Lower leg skin (tissue), 4 donors: Measurements from ENCODE around the gene ZBTB7C. TPM values are rescaled to one million over a fixed set of nuclear protein-coding genes. Genes with fewer than 3 reads are reported as not detected.
A peak's percentile ranks its signal among the peaks of the same experiment; 100 is the strongest.

ENCODE experiments used
- DNase-seq, 2 donors: peaks; one replicate each; pipeline ENCODE4 v3.0.0-alpha.2; 2019; ENCODE audit warnings: low spot score in 2 of 2
- H3K4me3 ChIP-seq: fragments of 200-600 bp; sonication (generic); 2 replicates; pipeline ENCODE4 v1.5.1; 2017; ENCODE audit warnings: mild to moderate bottlenecking, low read depth; ENCODE audit not compliant: poor library complexity, severe bottlenecking
- POLR2A ChIP-seq, 2 donors: fragments of 450-650 bp; IDR thresholded peaks; one replicate each; pipeline ENCODE4 v1.6.1; 2016 to 2017; ENCODE audit warnings: antibody characterized with exemption in 2 of 2, mild to moderate bottlenecking in 1 of 2, moderate library complexity in 1 of 2
- WGBS, 2 donors: methylation state at CpG; one replicate each; pipeline ENCODE4 v1.1.5; 2018; 5-methylcytosine and 5-hydroxymethylcytosine counted together
- intact Hi-C: fragments of 100-400 bp; cut with DNase I; formaldehyde crosslinking; loops from one replicate; pipeline ENCODE4 v1.15.0; 2023; ENCODE audit warnings: low total_unique reads
- total RNA-seq, 4 donors: library from RNA; depleted of rRNA; stranded (reverse); fragments of >200 nt; gene quantifications; one replicate each; pipeline ENCODE4 v1.1.0, GENCODE V29; 2016
- TF ChIP-seq, protein P1 (sequence below), 3 donors: fragments of 450-650 bp; IDR thresholded peaks; one replicate each; pipeline ENCODE4 v1.5.1; 2016; ENCODE audit warnings: antibody characterized with exemption in 3 of 3, mild to moderate bottlenecking in 3 of 3, moderate library complexity in 2 of 3

The ZBTB7C gene
- total RNA-seq, 4 donors from 2014 or later = 44.2 to 59.7 (median 50.7) TPM

DNA sequence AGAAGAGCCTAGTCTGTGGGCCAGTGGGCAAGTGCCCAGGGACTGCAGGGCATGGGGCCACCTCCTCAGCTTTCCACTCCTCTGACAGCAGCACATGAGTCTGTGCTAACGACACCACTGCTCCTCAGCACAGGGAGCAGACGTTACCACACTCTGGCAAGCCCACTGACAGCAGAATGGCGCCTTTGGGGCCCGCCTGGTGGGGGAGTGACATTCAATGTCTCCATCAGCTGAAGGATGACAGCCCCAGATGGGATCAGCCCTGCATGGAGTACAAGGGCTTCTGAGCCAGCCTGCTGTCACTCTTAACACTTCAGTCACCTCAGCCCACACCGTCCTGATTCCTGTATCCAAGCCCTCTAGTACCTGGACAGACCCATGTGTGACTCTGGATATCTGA, 329.3 kb downstream of the ZBTB7C start:
- TF ChIP-seq POLR2A (IDR thresholded peaks at IDR 0.05) = no peak
- TF ChIP-seq, protein P1, sequence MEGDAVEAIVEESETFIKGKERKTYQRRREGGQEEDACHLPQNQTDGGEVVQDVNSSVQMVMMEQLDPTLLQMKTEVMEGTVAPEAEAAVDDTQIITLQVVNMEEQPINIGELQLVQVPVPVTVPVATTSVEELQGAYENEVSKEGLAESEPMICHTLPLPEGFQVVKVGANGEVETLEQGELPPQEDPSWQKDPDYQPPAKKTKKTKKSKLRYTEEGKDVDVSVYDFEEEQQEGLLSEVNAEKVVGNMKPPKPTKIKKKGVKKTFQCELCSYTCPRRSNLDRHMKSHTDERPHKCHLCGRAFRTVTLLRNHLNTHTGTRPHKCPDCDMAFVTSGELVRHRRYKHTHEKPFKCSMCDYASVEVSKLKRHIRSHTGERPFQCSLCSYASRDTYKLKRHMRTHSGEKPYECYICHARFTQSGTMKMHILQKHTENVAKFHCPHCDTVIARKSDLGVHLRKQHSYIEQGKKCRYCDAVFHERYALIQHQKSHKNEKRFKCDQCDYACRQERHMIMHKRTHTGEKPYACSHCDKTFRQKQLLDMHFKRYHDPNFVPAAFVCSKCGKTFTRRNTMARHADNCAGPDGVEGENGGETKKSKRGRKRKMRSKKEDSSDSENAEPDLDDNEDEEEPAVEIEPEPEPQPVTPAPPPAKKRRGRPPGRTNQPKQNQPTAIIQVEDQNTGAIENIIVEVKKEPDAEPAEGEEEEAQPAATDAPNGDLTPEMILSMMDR (IDR thresholded peaks at IDR 0.05) = no peak
- peak in 1 of 2 donors; percentile 78 for DNase-seq
- WGBS, 2 donors = 82 to 84% methylated on average over 5 of the region's 5 CpGs
- no peak overlapping the region for H3K4me3 ChIP-seq
- intact Hi-C loops = loop anchor here (10.0 kb wide), 1 partner anchor 55 kb away; no protein-coding TSS in a partner anchor

DNA sequence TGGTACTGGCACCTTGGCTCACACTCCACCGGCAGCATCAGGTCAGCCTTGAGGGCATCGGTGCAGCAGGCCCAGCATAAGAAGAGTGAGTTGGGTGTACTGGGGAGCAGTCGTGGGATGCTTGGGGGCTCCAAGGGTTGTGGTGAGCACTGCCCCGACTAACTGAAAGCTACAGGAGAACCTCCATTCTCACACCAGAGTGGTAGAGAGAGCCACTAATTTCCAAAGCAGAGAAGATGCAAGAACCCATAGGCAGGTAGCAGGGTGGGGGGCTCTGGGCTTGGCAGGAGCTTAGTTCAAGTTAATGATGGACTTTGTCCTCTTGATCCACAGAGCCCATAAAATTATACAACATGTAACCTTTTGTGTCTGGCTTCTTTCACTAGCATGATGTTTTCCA, 330.7 kb downstream of the ZBTB7C start:
- WGBS, 2 donors = 93 to 100% methylated on average over 4 of the region's 4 CpGs
- TF ChIP-seq, protein P1 (IDR thresholded peaks at IDR 0.05) = no peak
- TF ChIP-seq POLR2A (IDR thresholded peaks at IDR 0.05) = no peak
- no peak overlapping the region for H3K4me3 ChIP-seq
- intact Hi-C loops = loop anchor here (10.0 kb wide), 1 partner anchor 56 kb away; no protein-coding TSS in a partner anchor
- peak in 1 of 2 donors; percentile 60 for DNase-seq

DNA sequence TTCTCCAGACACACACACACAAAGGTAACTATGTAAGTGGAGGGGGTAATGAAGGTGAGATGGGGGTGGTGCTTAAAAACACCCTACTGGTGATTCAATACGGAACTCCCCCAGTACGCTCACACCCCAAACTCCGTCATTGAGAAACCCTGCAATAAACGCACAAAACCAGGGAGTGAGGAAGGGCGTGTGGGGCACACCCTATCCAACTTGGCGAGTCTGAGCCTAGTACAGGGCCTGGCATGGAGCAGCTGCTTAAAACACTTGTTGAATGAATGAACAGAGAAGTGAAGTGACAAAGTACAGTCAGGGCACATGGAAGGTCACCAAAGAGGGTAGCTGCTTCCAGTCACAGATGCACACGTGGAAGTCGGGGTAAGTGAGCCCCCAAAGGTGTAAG, 331.9 kb downstream of the ZBTB7C start:
- TF ChIP-seq, protein P1 (IDR thresholded peaks at IDR 0.05) = no peak
- no peak for TF ChIP-seq POLR2A (IDR thresholded peaks at IDR 0.05)
- intact Hi-C loops = loop anchor here (10.0 kb wide), 1 partner anchor 58 kb away; no protein-coding TSS in a partner anchor
- no peak overlapping the region for H3K4me3 ChIP-seq
- DNase-seq = no peak
- WGBS, 2 donors = 55 to 63% methylated on average over 8 of the region's 8 CpGs

DNA sequence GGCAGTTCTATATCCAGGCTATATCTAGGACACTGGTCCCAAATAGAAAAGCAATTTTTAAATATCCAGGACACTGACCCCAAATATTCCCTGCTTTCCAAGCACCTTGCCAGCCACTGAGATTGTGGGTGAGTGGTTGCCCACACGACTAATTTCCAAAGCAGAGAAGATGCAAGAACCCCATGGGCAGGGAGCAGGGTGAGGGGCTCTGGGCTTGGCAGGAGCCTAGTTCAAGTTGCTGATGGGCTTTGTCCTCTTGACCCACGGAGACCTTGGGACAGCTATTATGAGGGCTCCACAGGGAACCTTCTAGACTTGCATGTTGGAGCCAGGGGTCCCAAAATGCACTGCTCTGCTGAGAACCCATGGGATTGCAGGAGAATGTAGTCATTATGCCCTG, 332.7 kb downstream of the ZBTB7C start:
- WGBS, 2 donors = 79 to 82% methylated on average over 2 of the region's 2 CpGs
- no peak for DNase-seq
- intact Hi-C loops = loop anchor here (10.0 kb wide), 1 partner anchor 58 kb away; no protein-coding TSS in a partner anchor
- no peak for TF ChIP-seq POLR2A (IDR thresholded peaks at IDR 0.05)
- TF ChIP-seq, protein P1 (IDR thresholded peaks at IDR 0.05) = no peak
- H3K4me3 ChIP-seq = no peak overlapping the region

DNA sequence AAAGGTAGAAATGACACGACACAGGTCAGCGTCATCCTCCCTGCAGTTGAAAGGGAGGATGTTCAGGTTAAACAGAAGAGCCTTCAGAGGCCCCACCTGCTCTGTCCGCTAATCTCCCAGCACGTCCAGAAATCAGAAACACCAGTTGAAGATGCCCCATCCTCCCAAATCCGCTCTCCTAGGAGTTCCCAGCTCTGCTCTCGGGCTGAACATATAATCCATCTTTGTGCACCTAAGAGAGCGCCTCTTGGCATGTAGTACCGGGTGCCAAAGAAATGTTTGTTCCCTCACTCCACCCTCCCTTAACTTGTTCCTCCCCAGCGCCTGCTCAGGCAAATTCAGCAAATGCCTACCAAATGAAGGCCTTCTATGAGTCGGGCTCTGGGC, 333.5 kb downstream of the ZBTB7C start:
- DNase-seq = no peak
- WGBS, 2 donors = 48 to 64% methylated on average over 10 of the region's 10 CpGs
- intact Hi-C loops = loop anchor here (10.0 kb wide), 1 partner anchor 59 kb away; no protein-coding TSS in a partner anchor
- no peak overlapping the region for H3K4me3 ChIP-seq
- TF ChIP-seq, protein P1 (IDR thresholded peaks at IDR 0.05) = no peak
- TF ChIP-seq POLR2A (IDR thresholded peaks at IDR 0.05) = no peak
